HG02973 (cell line): ENCODE measurements around the gene SUCLA2.

Experiments
- ATAC-seq: cut with Tn5 transposase; IDR thresholded peaks from one replicate; pipeline ENCODE4 v1.9.1; 2021; ENCODE audit warnings: moderate library complexity; ENCODE audit not compliant: unreplicated experiment

Gene SUCLA2

GRCh38 chr13:47904891-47905290, 96.2 kb downstream of the SUCLA2 start:
- no peak for ATAC-seq

GRCh38 chr13:47904241-47904640, 96.8 kb downstream of the SUCLA2 start:
- no peak for ATAC-seq

DNA sequence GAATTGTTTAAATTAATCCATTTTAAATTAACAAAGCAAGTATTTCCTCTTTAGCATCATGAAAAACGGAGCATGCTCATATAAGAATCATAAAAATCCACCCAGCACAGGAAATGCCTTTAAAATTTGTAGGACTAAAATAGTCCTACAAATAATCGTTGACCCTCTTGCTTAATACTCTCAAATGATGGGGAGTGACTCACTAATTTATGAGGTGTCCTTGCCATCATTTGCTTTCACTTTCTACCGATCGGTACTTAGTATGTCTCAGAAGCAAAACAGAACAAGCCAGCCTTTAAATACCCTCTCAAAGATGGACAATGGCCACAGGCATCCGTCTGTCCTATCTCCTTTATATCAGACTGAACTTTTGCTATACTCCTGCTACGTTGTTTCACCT, 97.2 kb downstream of the SUCLA2 start:
- no peak for ATAC-seq

GRCh38 chr13:47901441-47901840, 99.6 kb downstream of the SUCLA2 start:
- no peak for ATAC-seq

DNA sequence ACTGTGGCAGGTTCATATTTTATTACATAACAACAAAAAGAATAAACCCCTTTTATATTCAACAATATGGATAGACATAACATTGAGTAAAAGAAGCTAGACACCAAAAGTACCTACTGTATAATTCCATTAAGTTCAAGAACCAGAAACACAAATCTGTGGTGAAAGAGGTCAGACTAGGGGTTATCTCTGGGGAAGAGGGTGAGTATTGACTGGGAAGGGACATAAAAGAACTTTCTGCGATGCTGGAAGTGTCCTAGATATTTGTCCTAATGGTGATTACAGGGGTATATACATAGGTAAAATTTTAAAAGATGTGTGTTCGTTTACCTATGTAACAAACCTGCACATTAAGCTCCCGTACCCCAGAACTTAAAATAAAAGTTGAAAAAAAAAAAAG, 103.0 kb downstream of the SUCLA2 start:
- no peak for ATAC-seq

DNA sequence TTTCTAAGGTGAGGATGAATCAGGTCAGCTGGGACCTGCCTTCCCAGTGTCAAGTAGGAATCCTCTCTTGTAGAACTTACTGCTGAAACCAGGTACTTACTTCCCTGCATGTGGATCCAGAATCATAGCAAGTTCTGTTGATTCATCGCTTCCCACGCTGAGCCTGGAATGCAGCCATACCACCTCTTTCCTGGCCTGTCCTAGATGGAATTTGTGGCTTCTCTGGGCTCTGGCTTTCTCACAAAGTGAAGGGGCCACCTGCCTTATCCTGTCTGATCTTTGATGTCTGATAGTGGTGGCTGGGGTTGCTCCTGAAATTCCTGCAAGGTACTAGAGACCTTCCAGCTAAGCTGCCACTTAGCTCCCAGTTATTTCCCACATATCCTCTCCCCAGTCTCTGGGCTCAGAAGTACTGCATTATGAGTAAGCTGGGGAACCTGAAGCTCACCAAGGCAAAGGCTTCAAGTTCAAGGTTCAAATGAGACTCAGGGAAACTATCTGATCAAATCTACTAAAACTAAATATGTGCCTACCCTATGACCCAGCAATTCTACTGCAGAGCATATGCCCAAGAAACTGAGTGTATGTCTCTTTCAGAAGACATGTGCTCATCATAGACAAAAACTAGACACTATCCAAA, 103.5 kb downstream of the SUCLA2 start:
- no peak for ATAC-seq

- no peak for ATAC-seq
Measured at GRCh38 chr13:47896546-47896945, 104.5 kb downstream of the SUCLA2 start.

DNA sequence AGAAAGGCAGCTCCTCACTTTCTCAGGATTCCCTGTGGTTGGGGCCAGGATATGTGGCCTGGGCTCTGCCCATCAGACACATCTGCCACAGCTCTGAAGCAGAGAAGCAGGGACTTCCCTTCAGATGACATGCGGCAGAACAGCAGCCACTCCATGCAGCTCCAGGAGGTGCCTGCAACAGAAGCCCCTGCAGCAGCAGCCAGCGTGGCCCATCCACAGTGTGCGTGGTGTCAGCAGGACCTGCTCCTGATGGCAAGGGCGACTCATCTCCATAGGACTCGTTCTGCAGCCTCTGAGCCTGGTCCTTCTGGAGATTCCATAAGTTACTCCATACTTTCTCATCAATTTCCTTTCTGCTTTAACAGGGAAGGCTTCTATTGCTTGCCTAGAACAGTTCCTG, 105.0 kb downstream of the SUCLA2 start:
- ATAC-seq, result no peak

DNA sequence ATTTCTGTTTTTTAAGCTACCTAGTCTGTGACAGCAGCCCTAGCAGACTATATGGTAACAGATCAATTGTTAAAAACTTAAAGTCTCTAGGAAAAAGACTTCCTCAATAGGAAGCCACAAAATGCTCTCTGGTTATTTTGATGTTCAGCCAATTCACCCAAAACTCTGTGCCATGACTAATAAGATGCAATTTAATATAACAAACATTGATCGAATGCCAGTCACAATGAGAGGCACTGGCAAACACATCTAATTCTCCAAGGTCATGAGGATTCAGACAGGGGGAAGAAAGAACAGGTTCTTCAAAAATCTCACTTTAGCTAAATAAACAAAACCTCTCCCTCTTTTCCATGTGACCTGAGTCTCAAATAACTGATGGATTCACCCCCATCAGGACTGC, 107.5 kb downstream of the SUCLA2 start:
- no peak for ATAC-seq
